GM21576 (cell line): Measurements from ENCODE around the gene TBX10.
"Not testable (repeated sequence)": the region's sequence is repeated elsewhere in the genome, so short reads cannot be mapped to it uniquely, and the experiment has no call there.

Experiments
- ATAC-seq: cut with Tn5 transposase; IDR thresholded peaks from one replicate; pipeline ENCODE4 v1.9.1; 2021; ENCODE audit warnings: mild to moderate bottlenecking, moderate library complexity; ENCODE audit not compliant: unreplicated experiment

Gene TBX10

DNA sequence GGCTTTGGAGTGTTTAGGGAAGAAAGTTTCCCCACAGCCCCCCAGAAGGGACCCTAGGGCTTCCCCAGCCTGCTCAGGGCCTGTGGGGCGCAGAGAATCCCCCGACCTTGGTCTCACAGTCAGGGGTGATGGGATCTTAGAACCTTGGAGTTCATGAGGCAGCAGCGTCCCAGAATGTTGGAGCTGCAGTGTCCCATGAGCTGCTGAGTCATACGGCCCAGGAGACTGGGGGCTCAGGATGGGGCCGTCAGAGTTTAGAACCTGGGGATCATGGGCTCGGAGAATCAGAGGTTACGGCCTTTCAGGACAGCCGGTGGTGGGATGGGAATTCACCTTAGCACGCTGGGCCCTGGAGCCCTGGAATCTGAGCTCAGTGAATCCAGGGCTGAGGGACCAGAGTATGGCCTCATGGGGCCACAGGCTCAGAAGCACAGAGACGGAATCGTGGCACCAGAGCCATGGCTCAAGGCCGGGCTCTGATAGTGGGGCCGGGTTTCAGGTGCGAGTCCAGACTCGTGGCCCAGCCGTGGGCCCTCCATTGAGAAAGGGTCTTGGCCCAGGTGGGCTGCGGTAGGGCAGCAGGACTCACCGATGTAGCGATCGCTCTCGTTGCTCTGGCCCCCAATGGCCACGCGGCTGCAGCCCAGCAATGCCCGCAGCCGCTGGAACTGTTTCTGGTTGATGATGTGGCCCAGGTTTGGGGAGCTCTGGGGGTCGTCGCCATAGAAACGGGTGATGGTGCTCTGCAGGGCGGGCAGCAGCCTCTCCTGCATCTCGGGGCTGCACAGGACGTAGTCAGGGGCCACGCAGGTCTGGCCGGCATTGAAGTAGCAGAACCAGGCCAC, 25.4 kb upstream of the TBX10 start:
- no peak for ATAC-seq

DNA sequence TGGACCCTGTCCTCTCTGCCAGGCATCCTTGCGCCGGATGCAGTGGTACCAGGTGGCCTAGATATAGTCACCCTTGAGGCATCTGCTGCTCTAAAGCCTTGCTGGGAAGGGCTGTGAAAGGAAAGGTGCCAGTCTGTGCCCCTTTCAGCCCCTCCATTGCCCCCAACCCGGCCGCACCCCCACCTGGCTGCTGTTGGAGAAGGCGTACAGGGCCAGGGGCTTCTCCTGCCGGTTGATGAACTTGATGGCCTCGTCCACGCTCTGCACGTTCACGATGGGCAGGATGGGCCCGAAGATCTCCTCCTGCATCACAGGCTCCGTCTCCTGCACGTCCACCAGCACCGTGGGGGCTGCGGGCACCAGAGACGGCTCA, 24.6 kb upstream of the TBX10 start:
- no peak for ATAC-seq

DNA sequence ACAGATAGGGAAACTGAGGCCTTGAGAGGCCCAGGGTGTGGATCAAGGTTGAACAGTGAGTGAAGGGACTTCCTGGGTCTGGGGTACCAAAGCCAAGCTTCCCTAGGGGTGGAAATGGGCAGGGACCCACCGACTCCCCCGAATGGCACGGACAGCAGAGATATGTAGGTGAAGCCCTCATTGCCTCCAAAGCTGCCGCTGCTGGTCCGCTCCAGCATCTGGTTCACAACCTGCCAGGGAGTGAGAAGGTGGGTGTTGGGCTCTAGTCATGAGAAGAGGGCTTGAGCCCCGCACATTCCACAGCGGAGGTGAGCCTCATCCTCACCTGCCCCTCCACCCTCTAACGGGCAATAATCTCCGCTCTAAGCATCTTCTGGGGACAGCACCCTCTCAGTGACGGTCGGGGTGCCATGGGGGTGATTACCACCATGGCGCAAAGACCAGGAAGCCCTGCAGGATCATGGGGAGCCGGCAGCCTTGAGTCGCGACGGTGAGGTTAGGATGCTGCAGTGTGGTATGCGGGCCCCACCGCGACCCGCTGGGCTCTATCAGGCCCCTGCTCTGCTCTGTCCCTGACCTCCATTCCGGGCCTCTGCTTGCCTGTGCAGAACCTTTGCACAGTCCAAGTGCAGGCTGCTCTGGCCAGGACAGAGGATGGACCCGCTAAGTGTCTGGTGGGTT, 24.1 kb upstream of the TBX10 start:
- ATAC-seq, result no peak

DNA sequence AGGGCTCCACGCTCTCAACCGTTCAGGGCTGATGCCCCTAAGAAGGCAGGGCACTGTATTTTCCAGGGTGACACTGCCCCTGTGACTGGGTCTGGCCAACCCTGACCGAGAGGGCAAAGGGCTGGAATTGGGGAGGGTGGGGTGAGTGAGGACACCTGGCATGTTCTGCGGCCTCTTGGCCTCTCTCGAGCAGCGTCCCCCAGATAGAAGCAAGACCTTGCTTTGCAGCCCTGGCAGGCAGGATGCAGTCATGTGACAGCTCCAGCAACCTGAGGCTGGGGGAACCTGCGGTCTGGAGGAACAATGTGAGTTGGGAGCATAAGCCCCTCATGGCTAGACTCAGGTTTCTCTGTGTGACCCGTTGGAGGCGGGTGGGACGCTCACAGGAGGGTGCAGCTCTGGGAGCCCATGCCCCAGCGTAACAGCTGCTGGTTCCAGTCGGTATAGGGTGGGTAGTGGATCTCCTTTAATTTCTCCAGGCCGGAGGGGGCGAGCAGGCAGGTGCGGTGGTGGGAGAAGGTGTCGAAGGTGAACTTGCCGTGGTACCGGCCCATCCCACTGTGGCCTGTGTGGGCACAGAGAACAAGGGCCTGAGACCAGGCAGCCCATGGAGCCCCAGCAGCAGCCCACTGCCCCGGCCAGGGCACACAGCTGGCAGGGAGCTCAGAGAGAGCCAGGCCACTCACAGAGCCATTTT, 23.4 kb upstream of the TBX10 start:
- ATAC-seq, result no peak

DNA sequence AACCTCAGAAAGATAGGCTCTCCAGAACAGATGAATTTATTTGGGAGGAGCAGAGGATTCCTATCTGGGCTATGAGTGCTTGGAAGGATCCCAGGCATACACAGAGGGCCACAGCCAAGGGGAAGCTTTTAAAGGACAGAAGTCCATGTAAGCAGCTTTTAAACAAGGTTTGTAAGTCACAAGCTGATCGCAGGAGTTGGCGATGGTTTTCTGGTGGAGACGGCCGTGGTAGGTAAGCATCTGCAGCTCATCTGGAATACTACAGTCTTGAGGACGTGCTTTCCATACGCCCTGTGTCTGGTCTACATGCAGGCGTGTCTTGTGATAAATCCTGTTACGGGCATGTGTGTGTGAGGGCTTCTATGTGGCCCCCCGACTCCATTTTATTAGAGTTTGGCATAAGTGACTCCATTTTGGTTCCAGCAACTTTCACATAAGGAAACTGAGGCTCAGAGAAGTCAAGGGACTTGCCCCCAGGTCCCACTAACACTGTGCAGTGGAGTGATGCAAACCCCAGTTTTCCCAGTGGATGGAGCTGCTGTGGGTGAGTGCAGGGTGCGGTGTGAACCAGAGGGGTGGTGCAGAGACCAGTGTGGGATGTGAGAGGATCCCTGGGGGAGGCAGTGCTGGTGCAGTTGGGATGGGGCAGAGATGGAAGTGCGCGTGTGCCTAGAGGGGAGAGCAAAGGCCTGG, 22.7 kb upstream of the TBX10 start:
- ATAC-seq, result no peak

DNA sequence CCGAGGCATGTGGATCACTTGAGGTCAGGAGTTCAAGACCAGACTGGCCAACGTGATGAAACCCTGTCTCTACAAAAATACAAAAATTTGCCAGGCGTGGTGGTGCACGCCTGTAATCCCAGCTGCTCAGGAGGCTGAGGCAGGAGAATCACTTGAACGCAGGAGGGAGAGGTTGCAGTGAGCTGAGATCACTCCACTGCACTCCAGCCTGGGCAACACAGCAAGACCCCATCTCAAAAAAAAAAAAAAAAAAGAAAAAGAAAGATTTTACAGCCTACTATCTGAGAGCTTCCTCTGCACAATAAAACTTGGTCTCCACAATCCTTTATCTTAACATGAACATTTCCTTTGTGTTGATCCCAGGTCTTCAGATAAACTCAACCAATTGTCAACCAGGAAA, 21.2 kb upstream of the TBX10 start:
- not testable (repeated sequence) for ATAC-seq

DNA sequence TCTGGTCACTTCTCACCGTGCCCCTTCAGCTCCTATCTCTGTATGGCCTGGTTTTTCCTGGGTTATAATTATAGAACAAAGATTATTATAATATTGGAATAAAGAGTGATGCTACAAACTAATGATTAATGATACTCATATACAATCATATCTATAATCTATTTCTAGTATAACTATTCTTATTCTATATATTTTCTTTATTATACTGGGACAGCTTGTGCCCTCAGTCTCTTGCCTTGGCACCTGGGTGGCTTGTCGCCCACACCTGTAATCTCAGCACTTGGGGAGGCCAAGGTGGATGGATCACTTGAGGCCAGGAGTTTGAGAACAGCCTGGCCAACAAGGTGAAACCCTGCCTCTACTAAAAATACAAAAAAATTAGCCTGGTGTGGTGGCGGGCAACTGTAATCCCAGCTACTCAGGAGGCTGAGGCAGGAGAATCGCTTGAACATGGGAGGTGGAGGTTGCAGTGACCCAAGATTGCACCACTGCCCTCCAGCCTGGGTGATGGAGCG, 20.1 kb upstream of the TBX10 start:
- ATAC-seq, result not testable (repeated sequence)

DNA sequence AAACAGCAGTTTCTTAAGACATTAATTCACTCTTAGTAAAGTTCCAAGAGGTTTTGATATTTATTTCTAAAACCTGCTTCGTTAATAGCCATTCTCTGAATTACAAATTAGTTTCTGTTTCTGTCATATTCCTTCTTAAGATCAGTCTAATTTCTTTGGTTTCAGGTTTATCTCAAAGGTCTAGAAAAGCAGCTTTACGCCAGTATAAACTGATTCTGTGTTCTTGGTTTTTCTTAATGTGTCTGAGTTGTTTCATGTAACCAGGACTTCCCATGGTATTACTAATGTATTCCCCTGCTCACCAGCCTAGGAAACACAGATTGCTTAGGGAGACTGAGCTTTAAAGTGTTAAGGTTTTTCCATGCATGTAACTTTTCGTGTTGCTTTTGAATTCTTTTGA, 17.7 kb upstream of the TBX10 start:
- no peak for ATAC-seq

DNA sequence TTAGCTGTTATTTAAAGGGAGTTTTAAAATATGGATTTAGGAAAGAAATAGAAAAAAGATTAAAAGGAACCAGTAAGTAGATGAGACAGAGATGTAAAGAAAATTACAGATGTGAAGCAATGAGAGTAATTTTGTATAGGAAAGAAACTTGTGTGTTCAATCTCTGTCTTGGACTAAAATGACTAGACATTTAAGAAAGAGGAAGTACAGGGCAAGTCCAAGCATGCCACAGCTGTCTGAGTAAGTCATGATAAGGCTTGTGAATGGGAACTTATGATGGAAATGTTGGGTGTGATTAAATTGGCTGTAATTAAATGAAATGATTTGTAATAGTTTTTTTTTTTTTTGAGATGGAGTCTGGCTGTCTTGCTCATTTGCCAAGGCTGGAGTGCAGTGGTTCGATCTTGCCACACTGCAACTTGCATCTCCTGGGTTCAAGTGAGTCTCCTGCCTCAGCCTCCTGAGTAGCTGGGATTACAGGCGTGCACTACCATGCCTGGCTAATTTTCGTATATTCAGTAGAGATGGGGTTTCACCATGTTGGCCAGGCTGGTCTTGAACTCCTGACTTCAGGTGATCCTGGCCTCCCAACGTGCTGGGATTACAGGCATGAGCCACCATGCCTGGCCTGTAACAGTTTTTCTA, 16.8 kb upstream of the TBX10 start:
- no peak for ATAC-seq

DNA sequence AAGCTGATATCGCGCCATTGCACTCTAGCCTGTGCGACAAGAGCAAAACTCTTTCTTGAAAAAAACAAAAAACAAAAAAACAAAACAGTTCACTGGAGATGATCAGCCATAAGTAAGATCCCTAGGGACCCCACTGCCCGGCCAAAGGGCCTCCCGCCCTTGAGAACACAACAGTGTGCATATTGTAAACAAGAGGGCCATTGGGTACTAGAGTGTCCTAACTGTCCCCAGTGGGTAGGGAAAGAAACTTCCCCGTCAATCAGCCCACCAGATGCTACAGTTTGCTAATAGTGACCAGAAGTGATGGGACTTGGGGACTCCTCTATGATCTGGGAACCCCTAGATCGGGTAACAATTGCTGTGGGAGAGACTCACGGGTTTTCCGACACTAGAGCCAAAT, 14.7 kb upstream of the TBX10 start:
- ATAC-seq, result no peak

DNA sequence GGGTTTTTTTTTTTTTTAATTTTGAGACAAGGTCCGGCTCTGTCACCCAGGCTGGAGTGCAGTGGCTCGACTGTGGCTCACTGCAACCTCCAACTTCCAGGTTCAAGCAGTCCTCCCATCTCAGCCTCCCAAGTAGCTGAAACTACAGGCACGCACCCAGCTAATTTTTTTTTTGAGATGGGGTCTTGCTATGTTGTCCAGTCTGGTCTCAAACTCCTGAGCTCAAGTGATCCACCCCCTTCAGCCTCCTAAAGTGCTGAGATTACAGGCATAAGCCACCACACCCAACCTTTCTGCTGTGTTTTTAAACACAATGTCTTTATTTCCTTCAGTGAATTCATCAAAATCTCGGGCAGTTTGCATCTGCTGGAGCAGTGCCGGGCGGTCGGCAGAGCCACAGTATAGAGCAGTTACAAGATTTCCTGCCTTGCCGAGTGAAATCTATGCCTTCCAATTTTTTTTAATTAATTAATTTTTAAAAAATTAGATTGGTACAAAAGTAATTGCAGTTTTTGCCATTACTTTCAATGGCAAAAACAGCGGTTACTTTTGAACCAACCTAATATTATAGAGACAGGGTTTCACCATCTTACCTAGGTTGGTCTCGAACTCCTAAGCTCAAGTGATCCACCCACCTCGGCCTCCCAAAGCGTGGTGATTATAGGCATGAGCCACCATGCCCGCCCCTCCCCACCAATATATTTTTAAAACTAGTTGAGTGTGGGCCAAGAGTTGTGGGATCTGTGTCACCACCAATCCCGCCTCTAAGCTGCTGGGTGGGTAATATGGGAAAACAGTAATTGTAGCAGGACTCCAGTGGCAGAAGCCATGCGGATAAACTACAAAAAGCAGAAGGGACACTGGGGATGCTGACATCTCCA, 13.6 kb upstream of the TBX10 start:
- ATAC-seq, result no peak

DNA sequence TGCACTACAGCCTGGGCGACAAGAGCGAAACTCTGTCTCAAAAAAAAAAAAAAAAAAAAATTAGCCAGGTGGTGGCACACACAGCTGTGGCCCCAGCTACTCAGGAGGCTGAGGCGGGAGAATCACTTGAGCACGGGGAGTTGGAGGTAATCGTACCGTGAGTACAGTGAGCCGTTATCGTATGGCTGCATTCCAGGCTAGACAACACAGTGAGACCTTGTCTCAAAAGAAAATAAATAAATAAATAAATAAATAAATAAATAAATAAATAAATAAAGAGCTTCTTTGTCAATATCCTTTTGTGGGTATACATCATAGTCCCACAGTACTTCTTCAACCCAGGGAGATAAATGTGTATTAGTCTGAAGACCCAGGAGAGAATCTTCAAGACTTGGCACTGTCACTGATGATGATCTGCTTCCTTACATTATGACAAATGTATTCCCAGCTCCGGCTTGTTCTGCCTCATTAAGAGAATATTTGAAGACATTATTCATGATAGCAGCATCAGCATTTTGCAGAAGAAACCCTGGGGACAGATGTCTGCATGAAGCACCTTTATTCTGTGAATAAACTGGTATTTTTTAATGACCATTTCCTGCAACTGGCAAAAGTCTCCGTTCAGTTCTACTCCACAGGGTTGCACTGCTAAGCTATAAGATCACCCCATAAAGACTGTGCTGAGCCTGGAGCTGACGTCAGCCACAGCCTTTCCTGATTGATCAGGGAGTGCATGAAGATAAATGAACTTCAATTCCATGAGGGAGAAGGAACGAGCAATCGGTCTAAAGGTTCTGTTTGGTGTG, 12.6 kb upstream of the TBX10 start:
- ATAC-seq, result no peak

DNA sequence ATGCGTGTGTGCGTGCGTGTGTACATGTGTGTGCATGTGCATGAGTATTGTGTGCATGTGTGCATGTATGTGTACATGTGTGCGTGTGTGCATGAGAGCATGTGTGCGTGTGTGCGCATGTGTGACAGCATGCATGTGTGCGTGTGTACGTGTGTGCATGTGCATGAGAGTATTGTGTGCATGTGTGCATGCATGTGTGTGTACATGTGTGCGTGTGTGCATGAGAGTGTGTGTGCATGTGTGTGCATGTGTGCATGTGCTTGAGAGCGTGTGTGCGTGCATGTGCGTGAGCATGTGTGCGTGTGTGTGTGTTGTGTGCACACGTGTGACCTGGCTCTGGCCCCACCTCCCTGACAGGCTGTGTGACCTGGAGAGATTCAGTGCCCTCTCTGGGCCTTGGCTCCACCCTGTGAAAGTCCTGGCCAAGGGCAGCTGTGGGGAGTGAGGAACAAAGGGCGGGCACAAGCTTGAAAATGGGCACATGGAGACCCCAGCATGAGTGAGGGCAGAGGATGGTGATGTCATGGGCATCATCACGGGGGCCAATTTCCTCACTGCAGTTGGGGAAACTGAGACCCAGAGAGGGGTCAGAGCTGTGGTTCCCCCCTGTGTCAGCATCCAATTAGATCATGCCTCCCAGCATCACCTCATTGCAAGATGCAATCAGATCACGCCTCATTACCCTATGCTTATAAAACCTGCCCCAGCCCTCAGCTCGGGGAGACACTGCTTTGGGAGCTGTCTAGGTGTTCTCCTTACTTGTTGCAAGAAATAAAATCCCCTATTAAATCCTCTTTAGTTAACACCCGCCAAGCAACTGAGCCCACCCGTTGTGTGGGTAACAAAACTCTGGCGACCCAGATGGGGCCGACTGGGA, 10.3 kb upstream of the TBX10 start:
- no peak for ATAC-seq

DNA sequence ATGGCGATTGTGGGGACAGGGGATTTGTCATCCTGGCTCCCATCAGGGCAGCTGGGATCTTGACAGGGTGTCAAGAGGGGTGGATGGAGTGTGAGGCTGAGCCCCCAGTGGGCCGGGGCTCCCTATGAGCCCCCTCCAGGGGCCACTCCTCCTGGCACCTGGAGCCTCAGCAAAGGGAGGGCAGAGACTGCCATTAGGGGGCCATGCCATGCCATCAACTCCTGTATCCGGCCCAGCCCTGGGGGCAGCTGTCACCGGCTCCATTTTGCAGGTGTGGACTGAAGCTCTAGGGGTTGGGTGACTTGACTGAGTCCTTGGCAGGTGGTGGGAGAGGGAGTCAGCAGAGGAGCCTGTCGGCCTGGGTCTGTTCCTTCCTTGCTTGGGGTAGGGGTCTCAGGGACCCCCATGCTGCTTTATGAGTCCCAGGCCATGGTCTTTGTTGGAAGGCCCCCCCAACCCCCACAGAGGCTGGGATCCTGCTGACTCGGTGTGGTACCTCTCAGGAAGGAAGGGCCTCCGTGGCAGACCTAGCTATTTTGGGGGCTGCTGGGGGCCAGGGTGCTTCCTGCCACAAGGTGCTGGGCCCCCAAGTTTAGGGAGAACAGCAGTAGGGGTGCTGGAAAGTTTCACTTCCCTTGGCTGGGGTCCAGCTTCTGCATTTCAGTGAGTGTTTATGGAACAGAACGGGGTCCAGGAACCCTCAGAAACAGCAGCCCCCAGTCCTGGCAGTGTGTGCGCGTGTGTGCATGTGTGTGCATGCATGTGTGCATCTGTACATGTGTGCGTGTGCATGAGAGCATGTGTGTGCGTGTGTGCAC, 9.4 kb upstream of the TBX10 start:
- ATAC-seq, result peak; percentile 7

DNA sequence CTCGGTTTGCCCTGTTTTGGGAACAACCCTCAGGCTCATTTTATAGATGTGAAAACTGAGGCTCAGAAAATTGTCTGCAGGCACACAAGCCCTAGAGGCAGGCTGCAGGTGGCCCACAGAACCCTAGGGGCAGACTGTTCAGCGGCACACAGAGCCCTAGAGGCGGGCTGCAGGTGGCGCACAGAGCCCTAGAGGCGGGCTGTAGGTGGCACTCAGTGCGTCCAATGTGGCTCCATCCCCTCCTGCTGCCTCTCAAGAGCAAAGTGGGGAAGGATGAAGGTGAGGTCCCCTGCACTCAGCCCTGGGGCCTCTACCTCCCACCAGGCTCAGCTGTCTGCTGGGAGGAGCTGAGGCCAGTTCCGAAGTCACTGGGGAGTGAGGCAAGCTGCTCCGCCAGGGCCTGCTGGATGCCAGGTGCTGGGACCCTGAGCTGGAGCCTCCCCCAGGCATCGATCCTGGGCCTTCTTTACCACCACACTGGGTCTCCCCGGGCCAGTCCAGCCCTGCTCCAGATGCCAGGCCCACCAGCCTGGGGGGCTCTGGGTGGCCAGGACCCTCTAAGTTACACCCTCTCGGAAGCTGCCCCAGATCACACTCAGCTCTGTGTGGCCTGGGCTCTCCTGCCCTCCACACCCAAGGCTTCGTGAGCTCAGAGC, 8.7 kb upstream of the TBX10 start:
- peak; percentile 35 for ATAC-seq

DNA sequence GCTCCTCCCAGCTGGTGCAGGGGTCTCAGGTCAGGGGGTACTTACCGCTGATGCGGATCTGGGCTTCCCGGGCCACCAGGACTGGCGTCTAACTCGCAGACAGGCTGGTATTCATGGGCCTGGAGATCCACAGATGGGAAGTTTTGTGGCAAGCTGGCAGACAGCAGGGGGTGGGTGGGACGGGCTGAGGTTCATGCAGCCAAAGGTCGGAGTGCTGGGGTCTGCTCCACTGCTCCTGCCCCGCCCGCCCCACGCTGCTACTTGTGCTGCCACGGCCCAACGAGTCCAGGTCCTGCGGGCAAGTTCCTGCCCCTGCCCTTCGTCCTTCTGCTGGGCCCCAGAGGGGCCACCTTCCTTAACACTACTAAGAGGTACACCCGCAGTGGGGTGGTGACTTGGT, 7.9 kb upstream of the TBX10 start:
- ATAC-seq, result no peak
